LNCaP clone FGC (cell line): ENCODE results near the gene KIF3A.

Source experiments
- DNase-seq: peaks from one replicate; pipeline ENCODE4 v3.0.0-alpha.2; 2011; ENCODE audit warnings: low read depth
- H3K4me3 ChIP-seq: 2 replicates; pipeline ENCODE4 v1.5.1; 2011; ENCODE audit warnings: mild to moderate bottlenecking, low read depth, low read length, control low read depth
- CTCF ChIP-seq: IDR thresholded peaks from 2 replicates; pipeline ENCODE4 v1.5.1; 2012; ENCODE audit warnings: mild to moderate bottlenecking; ENCODE audit not compliant: control insufficient read depth, insufficient read depth; ENCODE audit errors: extremely low read depth

Gene KIF3A

GRCh38 chr5:132675936-132676689 is 61.2 kb downstream of the KIF3A start:
- no peak for DNase-seq
- H3K4me3 ChIP-seq: no peak overlapping the region
- no peak for TF ChIP-seq CTCF

GRCh38 chr5:132674671-132675506 is 62.5 kb downstream of the KIF3A start:
- no peak overlapping the region for H3K4me3 ChIP-seq
- TF ChIP-seq CTCF: no peak
- DNase-seq: peak; percentile 7

- H3K4me3 ChIP-seq: no peak within 1 kb of the TSS
- DNase-seq: no peak
- no peak for TF ChIP-seq CTCF
These were observed 63.3 kb downstream of the KIF3A start, which contains the start of gene IL4 for GRCh38 chr5:132673939-132674630. IL4 (plus strand) TSS chr5:132673989; CDS start chr5:132674051, 62 bp downstream.

- no peak for DNase-seq
- H3K4me3 ChIP-seq: no peak overlapping the region
- TF ChIP-seq CTCF: no peak
These were observed 63.9 kb downstream of the KIF3A start for GRCh38 chr5:132673488-132673887.

- DNase-seq: no peak
- TF ChIP-seq CTCF: no peak
- no peak overlapping the region for H3K4me3 ChIP-seq
These were observed 66.3 kb downstream of the KIF3A start for GRCh38 chr5:132671000-132671399.

GRCh38 chr5:132669966-132670882 is 67.1 kb downstream of the KIF3A start:
- no peak for TF ChIP-seq CTCF
- no peak for DNase-seq

More at GRCh38 chr5:132669966-132670882, 67.1 kb downstream of the KIF3A start:
- no peak overlapping the region for H3K4me3 ChIP-seq
